Measurements from ENCODE around the gene CSRNP2.
A peak's percentile ranks its signal among the peaks of the same experiment; 100 is the strongest.
"Not testable (repeated sequence)": the region's sequence is repeated elsewhere in the genome, so short reads cannot be mapped to it uniquely, and the experiment has no call there.

Gene CSRNP2

GRCh38 chr12:51087818-51088217 lies 4.4 kb upstream of the CSRNP2 start:
- Mint-ChIP-seq H3K27me3 (no peaks in the 10 kb centered on the region), H3K9me3 (no peaks in the 10 kb centered on the region), H3K4me3 (peak overlapping the region; percentile 30), H3K4me1 (peaks cover 18% of the 10 kb centered on the region), H3K27ac (peak overlapping the region; percentile 68), H3K36me3 (ENCODE audit: low read depth) (no peaks in the 10 kb centered on the region)
- DNase-seq (peak; percentile 14), ATAC-seq (no peak)

- DNase-seq, result no peak
- no peak overlapping the region for H3K4me3 Mint-ChIP-seq
- H3K36me3 Mint-ChIP-seq (ENCODE audit: low read depth), result no peaks in the 10 kb centered on the region
- H3K4me1 Mint-ChIP-seq, result peaks cover 27% of the 10 kb centered on the region
- no peaks in the 10 kb centered on the region for H3K9me3 Mint-ChIP-seq
- no peak overlapping the region for H3K27ac Mint-ChIP-seq
- no peak for ATAC-seq
- H3K27me3 Mint-ChIP-seq, result no peaks in the 10 kb centered on the region
Observed at GRCh38 chr12:51086933-51087332, 3.5 kb upstream of the CSRNP2 start.

- H3K27ac Mint-ChIP-seq, result no peak overlapping the region
- no peak for DNase-seq
- H3K9me3 Mint-ChIP-seq, result no peaks in the 10 kb centered on the region
- ATAC-seq, result no peak
- peaks cover 35% of the 10 kb centered on the region for H3K4me1 Mint-ChIP-seq
- no peaks in the 10 kb centered on the region for H3K27me3 Mint-ChIP-seq
- H3K4me3 Mint-ChIP-seq, result no peak overlapping the region
- H3K36me3 Mint-ChIP-seq (ENCODE audit: low read depth), result no peaks in the 10 kb centered on the region
Observed at GRCh38 chr12:51085757-51086156, 2.4 kb upstream of the CSRNP2 start.

GRCh38 chr12:51082561-51083125 lies 753 bp downstream of the CSRNP2 start:
- Mint-ChIP-seq H3K4me1 (peaks cover 29% of the 10 kb centered on the region), H3K36me3 (ENCODE audit: low read depth) (peaks cover 3% of the 10 kb centered on the region), H3K4me3 (peak overlapping the region; percentile 93), H3K27ac (peak overlapping the region; percentile 81), H3K27me3 (no peaks in the 10 kb centered on the region), H3K9me3 (no peaks in the 10 kb centered on the region)
- DNase-seq, result peak; percentile 27
- peak; percentile 29 for ATAC-seq

GRCh38 chr12:51081421-51081820 lies 2.0 kb downstream of the CSRNP2 start:
- Mint-ChIP-seq H3K27ac (no peak overlapping the region), H3K4me1 (peaks cover 28% of the 10 kb centered on the region), H3K36me3 (ENCODE audit: low read depth) (peaks cover 3% of the 10 kb centered on the region), H3K4me3 (peak overlapping the region; percentile 93), H3K9me3 (no peaks in the 10 kb centered on the region), H3K27me3 (no peaks in the 10 kb centered on the region)
- DNase-seq, result no peak
- no peak for ATAC-seq

- H3K36me3 Mint-ChIP-seq (ENCODE audit: low read depth), result peaks cover 3% of the 10 kb centered on the region
- no peaks in the 10 kb centered on the region for H3K9me3 Mint-ChIP-seq
- peaks cover 35% of the 10 kb centered on the region for H3K4me1 Mint-ChIP-seq
- DNase-seq, result no peak
- H3K27me3 Mint-ChIP-seq, result no peaks in the 10 kb centered on the region
- H3K27ac Mint-ChIP-seq, result no peak overlapping the region
- no peak for ATAC-seq
- H3K4me3 Mint-ChIP-seq, result no peak overlapping the region
Observed at GRCh38 chr12:51080136-51080535, 3.3 kb downstream of the CSRNP2 start.

- ATAC-seq; H3K9me3 Mint-ChIP-seq; H3K36me3 Mint-ChIP-seq (ENCODE audit: low read depth); H3K27ac Mint-ChIP-seq; H3K27me3 Mint-ChIP-seq; DNase-seq; H3K4me3 Mint-ChIP-seq: not testable (repeated sequence)
- H3K4me1 Mint-ChIP-seq, result peaks cover 35% of the 10 kb centered on the region
Observed at GRCh38 chr12:51078866-51079265, 4.5 kb downstream of the CSRNP2 start.

- Mint-ChIP-seq H3K4me1 (peaks cover 31% of the 10 kb centered on the region), H3K36me3 (ENCODE audit: low read depth) (peaks cover 11% of the 10 kb centered on the region)
- DNase-seq, ATAC-seq, H3K27me3 Mint-ChIP-seq, H3K4me3 Mint-ChIP-seq, H3K27ac Mint-ChIP-seq, H3K9me3 Mint-ChIP-seq: not testable (repeated sequence)
Observed at GRCh38 chr12:51078346-51078745, 5.0 kb downstream of the CSRNP2 start.

GRCh38 chr12:51077930-51078329 lies 5.5 kb downstream of the CSRNP2 start:
- no peaks in the 10 kb centered on the region for H3K27me3 Mint-ChIP-seq
- no peak for DNase-seq
- peaks cover 30% of the 10 kb centered on the region for H3K4me1 Mint-ChIP-seq
- no peak for ATAC-seq
- no peak overlapping the region for H3K4me3 Mint-ChIP-seq
- no peak overlapping the region for H3K27ac Mint-ChIP-seq
- no peaks in the 10 kb centered on the region for H3K9me3 Mint-ChIP-seq
- H3K36me3 Mint-ChIP-seq (ENCODE audit: low read depth), result peaks cover 12% of the 10 kb centered on the region

- ATAC-seq (peak; percentile 81), DNase-seq (peak; percentile 7)
- peaks cover 15% of the 10 kb centered on the region for H3K4me1 Mint-ChIP-seq
- peaks cover 17% of the 10 kb centered on the region for H3K36me3 Mint-ChIP-seq (ENCODE audit: low read depth)
- no peaks in the 10 kb centered on the region for H3K9me3 Mint-ChIP-seq
- peak overlapping the region; percentile 39 for H3K27ac Mint-ChIP-seq
- H3K27me3 Mint-ChIP-seq, result no peaks in the 10 kb centered on the region
- no peak overlapping the region for H3K4me3 Mint-ChIP-seq
Observed at GRCh38 chr12:51076236-51076930, 7.0 kb downstream of the CSRNP2 start.

- H3K4me3 Mint-ChIP-seq, result no peak overlapping the region
- H3K27me3 Mint-ChIP-seq, result no peaks in the 10 kb centered on the region
- H3K9me3 Mint-ChIP-seq, result no peaks in the 10 kb centered on the region
- H3K36me3 Mint-ChIP-seq (ENCODE audit: low read depth), result peaks cover 17% of the 10 kb centered on the region
- ATAC-seq (no peak), DNase-seq (no peak)
- H3K4me1 Mint-ChIP-seq, result peaks cover 12% of the 10 kb centered on the region
- no peak overlapping the region for H3K27ac Mint-ChIP-seq
Observed at GRCh38 chr12:51075390-51075789, 8.0 kb downstream of the CSRNP2 start.

GRCh38 chr12:51071663-51072062 lies 11.7 kb downstream of the CSRNP2 start:
- Mint-ChIP-seq H3K27me3 (no peaks in the 10 kb centered on the region), H3K27ac (no peak overlapping the region), H3K4me3 (no peak overlapping the region), H3K9me3 (no peaks in the 10 kb centered on the region), H3K4me1 (peaks cover 15% of the 10 kb centered on the region), H3K36me3 (ENCODE audit: low read depth) (peaks cover 16% of the 10 kb centered on the region)
- DNase-seq (no peak), ATAC-seq (no peak)

- H3K36me3 Mint-ChIP-seq (ENCODE audit: low read depth), result peaks cover 19% of the 10 kb centered on the region
- no peak for ATAC-seq
- no peaks in the 10 kb centered on the region for H3K9me3 Mint-ChIP-seq
- peaks cover 6% of the 10 kb centered on the region for H3K4me1 Mint-ChIP-seq
- peak overlapping the region; percentile 31 for H3K27ac Mint-ChIP-seq
- H3K27me3 Mint-ChIP-seq, result no peaks in the 10 kb centered on the region
- DNase-seq, result no peak
- H3K4me3 Mint-ChIP-seq, result no peak overlapping the region
Observed at GRCh38 chr12:51070004-51070403, 13.4 kb downstream of the CSRNP2 start.

GRCh38 chr12:51067771-51068170 lies 15.6 kb downstream of the CSRNP2 start:
- no peaks in the 10 kb centered on the region for H3K27me3 Mint-ChIP-seq
- no peak overlapping the region for H3K4me3 Mint-ChIP-seq
- no peak for DNase-seq
- H3K4me1 Mint-ChIP-seq, result peaks cover 6% of the 10 kb centered on the region
- H3K9me3 Mint-ChIP-seq, result no peaks in the 10 kb centered on the region
- H3K27ac Mint-ChIP-seq, result no peak overlapping the region
- H3K36me3 Mint-ChIP-seq (ENCODE audit: low read depth), result peaks cover 11% of the 10 kb centered on the region
- no peak for ATAC-seq

GRCh38 chr12:51067229-51067628 lies 16.2 kb downstream of the CSRNP2 start:
- no peak for DNase-seq
- ATAC-seq, result no peak
- Mint-ChIP-seq H3K9me3 (no peaks in the 10 kb centered on the region), H3K27me3 (no peaks in the 10 kb centered on the region), H3K4me3 (no peak overlapping the region), H3K4me1 (peaks cover 6% of the 10 kb centered on the region), H3K27ac (no peak overlapping the region), H3K36me3 (ENCODE audit: low read depth) (peaks cover 11% of the 10 kb centered on the region)

All from activated naive CD8-positive, alpha-beta T cell treated with anti-CD3 and anti-CD28 coated beads, Interleukin-2, amount 50 U/mL, for 24 hours (primary cell).